ENCODE results near the gene CDC42SE2.
"Not testable (repeated sequence)": the region's sequence is repeated elsewhere in the genome, so short reads cannot be mapped to it uniquely, and the experiment has no call there.

CDC42SE2 gene

DNA sequence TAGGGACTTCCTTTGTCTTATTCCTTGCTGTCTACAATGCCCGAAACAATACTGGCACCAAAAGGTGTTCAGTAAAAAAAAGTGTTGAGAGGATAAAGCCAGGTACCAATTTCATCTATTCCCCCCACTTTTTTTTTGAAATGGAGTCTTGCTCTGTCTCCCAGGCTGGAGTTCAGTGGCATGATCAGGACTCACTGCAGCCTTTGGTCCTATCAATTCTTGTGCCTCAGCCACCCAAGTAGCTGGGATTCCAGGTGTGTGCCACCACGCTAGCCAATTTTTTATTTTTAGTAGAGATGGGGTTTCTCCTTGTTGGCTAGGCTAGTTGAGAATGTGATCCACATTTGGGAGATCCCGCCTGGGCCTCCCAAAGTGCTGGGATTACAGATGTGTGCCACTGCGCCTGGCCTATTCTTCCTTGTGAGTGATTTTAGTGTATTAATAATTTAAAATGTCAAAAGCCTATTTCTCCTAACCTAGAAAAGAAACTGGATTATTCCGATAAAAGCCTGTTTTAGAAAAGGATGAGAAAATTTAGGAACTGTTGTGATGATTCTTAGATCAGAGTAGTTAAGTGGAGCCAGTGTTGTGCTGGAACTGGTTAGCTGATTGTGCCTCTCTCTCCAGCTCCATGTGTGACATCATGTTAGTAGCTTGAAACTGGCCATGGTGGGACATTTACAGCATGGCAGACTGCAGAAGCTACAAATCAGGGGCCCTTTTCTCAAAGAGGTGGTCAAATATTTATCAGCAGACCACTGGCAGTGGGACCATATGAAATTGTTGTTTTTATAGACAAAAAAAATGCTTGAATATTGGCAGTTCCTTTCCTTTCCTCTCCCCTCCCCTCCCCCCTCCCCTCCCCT, 14.3 kb downstream of the CDC42SE2 start:
- no peak for DNase-seq (ENCODE audit: low spot score)

DNA sequence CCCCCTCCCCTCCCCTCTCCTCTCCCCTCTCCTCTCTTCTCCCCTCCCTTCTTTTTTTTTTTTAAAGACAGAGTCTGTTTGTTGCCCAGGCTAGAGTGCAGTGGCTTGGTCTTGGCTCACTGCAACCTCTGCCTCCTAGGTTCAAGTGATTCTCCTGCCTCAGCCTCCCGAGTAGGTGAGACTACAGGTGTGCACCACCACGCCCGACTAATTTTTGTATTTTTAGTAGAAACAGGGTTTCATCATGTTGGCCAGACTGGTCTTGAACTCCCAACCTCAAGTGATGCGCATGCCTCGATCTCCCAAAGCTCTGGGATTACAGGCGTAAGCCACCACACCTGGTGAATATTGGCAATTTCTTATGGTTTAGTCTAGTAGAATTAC, 14.9 kb downstream of the CDC42SE2 start:
- not testable (repeated sequence) for DNase-seq (ENCODE audit: low spot score)

DNA sequence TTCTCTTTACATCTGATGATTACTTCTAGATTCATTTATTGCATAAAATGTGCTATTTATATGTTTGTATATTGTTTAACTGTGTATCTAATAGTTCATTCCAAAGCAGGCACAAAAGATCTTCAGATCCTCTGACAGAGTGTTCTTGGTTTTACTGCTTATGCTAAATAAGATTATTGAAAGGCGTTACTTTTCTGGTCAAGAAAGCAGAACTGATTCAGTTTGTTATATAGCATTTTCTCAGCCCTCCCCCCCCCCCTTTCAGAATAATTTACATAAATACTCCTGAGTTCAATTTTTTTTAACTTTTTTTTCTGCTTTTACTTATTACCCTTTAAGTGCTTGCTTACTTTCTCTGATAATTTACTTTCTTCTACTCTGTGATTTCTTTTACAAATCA, 15.4 kb downstream of the CDC42SE2 start:
- no peak for DNase-seq (ENCODE audit: low spot score)

DNA sequence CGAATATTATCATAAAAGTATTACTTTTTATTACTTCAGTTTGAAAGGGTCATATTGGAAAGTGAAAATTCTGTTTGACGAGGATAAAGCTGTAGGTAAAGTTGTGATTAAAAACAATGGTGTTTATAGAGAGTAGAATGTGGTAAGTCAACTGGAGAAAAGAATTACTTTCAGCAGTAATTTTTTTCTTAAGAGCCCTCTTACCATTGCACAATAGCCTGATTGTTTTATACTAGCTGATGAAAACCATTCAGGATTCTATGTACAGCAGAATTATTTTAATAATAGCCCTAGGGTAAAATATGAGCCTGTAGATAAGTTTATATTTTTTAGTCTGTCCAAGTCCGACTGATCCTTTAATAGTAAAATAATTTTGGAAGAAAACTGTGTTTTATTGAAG, 16.6 kb downstream of the CDC42SE2 start:
- DNase-seq (ENCODE audit: low spot score): no peak

DNA sequence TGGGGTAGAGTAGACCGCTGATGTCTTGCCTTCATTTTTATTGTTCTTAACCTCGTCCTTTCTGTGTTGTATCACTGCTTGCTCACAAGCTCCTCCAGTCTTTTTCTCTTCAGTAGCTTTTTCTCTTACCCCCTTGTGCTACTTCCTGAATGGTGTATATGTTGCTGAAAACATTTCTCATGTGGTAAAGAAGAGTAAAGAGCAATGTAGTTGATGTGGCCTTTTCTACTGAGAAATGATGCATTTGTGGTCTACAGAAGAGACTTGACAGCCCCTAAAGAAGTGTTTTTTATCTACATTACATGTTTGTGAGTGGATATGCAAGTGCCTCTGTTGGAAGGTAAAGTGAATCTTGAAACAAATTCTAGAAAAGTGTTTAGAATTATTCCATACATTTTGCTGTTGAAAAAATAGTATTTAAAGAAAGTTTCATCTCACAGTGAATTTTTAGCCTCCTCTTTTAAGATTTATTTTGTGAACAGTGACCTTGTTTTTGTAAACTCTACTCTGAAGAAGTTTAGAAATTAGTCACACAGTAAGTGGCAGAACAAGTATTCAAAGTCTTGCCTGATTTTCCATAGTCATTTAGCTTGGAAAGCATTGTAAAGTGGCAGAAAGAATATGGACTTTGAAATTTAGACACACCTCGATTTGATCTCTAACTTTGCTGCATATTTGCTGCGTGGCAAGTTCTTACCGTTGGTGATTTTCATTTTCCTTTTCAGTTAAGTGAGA, 17.4 kb downstream of the CDC42SE2 start:
- no peak for DNase-seq (ENCODE audit: low spot score)

DNA sequence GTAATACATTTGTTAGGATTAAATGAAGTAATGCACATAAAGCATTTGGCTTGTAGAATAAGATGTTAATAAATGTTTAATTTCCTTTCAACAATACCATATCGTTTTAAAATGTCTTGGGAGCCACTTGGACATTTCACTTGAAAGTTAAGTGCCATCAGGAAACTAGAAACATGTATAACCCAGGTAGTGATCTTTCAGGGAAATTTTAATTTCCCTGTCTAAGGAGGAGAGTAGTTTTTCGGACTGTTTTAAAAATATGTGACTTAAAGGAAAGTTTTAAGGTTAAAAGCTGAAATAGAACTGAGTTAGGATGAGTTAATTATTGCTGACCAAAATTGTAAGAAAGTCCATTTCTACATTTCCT, 18.0 kb downstream of the CDC42SE2 start:
- no peak for DNase-seq (ENCODE audit: low spot score)

DNA sequence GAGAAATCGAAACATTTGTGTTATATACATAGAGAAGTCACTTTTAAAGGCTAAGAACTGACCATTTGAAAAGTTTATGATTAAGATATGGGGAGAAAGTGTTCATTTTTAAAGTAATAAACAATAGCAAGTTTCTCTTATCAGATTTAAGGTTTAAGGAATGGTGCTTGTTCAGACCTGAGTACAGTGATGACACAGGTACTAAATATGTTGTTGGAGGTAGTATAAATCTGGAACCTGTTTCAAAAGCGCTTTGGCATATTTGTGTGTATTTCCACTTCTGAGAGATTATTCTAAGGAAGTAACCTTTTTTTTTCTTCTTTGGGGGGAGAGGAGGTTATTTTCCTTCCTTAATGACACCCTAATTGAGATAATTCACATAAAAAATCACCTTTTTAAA, 18.4 kb downstream of the CDC42SE2 start:
- DNase-seq (ENCODE audit: low spot score): no peak

DNA sequence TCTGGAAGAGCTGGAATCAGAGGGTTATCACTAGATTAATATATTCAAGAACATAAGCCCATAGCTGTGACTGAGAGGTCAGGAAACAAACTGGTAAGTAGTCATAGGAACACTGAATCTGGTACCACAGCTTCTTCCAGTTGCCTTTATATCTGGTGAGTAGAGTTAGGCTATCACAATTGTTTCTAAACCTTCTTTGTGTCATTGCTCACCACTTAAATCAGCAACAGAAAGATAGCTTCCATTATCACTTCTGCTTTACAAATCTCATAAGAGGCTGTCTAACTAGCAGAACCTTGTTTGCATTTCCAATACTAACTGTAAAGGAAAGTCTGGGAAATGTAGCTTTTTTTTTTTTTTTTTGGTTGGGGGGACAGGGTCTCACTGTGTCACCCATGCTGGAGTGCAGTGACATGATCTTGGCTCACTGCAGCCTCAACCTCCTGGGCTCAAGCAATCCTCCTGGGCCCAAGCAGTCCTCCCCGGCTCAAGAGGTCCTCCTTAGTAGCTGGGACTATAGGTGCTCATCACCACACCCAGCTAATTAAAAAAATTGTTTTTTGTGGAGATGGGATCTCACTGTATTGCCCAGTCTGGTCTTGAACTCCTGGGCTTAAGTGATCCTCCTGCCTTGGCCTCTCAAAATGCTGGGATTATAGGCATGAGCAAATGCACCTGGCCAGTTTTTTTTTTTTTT, 22.0 kb downstream of the CDC42SE2 start:
- DNase-seq (ENCODE audit: low spot score): no peak

DNA sequence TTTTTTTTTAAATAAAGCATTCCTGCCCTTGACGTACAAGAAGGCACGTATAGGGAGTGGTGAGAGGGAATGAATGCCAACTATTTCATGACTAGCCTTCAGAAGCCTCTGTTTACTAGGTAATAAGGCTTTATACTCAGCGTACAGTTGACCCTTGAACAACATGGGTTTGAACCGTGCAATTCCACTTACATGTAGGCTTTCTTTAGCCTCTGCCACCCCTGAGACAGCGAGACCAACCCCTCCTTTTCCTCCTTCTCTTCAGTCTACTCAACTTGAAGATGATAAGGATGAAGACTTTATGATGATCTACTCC, 22.5 kb downstream of the CDC42SE2 start:
- no peak for DNase-seq (ENCODE audit: low spot score)

DNA sequence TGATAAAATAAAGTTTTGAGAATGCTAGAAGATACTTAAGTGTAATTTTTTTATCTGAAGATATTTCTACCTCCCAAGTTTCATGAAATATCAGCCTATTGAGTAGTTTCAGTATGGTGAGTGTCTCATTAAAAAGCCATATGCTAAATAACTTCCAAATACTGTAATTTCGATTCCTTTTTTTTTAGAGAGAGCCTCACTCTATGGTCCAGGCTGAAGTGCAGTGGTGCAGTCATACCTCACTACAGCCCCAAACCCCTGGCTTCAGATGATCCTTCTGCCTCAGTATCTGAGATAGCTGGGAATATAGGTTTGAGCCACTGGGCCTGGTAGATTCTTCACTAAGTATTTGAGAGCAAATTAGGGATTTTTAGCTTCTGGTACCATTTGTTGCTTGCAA, 24.5 kb downstream of the CDC42SE2 start:
- no peak for DNase-seq (ENCODE audit: low spot score)

DNA sequence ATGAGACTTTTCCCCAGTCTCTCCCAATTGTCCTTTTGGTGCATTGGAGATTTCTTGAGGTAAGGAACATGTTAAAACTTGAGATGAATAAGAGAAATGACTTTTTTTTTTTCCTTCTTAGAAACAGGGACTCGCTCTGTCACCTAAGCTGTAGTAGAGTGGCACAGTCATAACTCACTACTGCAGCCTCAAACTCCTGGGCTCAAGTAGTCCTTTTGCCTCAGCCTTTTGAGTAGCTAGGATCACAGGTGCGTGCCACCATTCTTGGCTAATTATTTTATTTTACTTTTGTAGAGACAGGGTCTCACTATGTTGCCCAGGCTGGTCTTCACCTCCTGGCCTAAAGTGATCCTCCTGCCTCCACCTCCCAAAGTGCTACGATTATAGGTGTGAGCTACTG, 25.9 kb downstream of the CDC42SE2 start:
- no peak for DNase-seq (ENCODE audit: low spot score)

DNA sequence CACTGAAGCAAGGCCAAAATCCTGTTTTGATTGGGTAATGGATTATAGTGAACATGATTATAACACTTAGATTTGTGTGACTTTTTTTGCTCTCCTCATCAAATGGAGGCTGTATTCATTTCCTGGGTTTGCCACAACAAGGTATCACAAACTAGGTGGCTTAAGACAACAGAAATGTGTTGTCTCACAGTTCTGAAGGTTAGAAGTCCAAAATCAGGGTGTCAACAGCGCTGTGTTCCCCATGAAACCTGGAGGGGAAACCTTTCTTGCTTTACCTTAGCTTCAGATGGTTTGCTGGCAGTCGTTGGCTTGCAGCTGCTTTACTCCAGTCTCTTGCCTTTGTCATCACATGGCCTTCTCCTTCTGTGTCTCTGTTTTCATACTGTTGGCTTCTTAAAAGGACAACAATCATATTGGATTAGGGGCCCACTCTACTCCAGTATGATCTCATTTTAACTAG, 32.4 kb downstream of the CDC42SE2 start:
- DNase-seq (ENCODE audit: low spot score): no peak

DNA sequence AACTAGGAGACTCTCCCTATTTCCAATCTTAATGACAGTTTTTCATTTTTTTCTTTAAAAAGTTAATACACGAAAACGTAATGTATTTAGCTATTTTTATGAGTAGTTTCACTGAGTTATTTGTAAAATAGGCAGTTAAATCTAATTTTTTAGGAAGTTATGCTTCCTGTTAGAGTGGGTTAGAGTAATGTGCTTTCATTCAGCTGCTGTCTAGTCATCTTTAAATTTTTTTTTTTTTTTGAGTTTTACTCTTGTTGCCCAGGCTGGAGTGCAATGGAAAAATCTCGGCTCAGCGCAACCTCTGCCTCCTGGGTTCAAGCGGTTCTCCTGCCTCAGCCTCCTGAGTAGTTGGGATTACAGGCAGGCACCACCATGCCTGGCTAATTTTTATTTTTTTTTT, 34.0 kb downstream of the CDC42SE2 start:
- no peak for DNase-seq (ENCODE audit: low spot score)

DNA sequence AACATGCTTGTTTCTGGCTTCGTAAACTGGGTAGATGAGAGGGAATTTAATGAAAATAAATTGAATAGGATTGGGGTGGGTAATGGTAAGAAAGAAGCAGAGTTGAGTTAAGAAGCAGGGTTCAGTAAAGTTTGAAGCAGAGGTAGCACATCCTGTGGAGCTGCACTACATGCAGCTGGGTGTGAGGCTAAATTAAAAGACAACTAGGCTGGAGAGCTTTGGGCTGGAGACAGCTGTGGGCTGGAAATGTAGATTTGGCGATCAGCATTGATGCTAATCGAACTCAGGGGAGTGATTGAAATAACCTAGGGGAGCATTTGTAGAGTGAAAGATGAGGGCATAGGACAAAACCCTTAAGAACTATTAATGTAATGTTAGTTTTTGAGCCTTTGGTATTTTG, 35.6 kb downstream of the CDC42SE2 start:
- no peak for DNase-seq (ENCODE audit: low spot score)

DNA sequence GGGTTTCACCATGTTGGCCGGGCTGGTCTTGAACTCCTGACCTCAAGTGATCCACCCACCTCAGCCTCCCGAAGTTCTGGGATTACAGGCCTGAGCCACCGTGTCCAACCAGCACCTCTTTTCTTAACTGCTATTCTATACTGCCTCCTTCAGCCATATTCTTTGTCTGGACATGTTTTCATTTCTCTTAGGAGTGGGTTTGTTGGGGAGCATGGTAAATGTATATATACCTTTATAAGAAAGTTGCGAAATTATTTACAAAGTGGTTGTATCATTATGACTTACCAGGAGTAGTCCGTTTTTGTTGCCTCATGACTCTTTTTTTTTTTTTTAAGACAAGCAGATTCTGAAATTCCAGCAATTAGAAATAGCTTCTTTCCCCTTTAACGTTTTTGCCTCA, 38.7 kb downstream of the CDC42SE2 start:
- DNase-seq (ENCODE audit: low spot score): no peak

DNA sequence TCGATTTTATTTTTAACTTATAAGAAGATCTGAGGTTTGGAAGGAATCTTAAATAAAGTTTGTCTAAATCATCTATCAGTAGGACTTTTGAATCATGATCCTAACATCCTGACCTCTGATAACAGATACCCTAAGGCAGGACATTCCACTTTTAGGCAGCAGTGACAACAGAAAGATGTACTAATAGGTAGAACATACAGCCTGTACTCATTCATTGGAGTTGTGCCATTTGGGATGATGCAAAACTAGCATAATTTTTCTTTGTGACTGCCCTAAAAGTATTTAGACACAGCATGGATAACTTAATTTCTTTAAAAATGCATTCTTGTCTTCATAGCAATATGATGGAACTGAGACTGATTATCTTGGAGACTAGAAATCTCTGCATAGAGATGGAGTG, 39.7 kb downstream of the CDC42SE2 start:
- peak; percentile 32 for DNase-seq (ENCODE audit: low spot score)

DNA sequence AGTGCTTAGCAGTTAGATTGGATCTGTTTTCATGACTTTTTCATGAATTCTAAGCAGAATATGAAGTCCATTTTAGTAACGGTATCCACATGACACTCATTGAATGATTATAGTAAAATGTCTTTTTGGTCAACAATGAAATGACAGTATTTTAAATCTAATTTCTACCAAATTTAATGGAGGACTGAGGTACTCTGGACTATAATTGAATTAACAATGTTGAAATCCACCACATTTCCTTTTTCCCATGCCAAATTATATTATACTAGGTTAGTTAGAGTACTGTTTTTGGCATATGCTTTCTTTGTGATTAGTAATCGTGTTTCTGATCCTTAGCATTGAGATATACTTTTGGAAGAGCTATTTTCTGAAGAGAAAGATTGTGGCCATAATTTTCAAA, 40.6 kb downstream of the CDC42SE2 start:
- DNase-seq (ENCODE audit: low spot score): no peak

DNA sequence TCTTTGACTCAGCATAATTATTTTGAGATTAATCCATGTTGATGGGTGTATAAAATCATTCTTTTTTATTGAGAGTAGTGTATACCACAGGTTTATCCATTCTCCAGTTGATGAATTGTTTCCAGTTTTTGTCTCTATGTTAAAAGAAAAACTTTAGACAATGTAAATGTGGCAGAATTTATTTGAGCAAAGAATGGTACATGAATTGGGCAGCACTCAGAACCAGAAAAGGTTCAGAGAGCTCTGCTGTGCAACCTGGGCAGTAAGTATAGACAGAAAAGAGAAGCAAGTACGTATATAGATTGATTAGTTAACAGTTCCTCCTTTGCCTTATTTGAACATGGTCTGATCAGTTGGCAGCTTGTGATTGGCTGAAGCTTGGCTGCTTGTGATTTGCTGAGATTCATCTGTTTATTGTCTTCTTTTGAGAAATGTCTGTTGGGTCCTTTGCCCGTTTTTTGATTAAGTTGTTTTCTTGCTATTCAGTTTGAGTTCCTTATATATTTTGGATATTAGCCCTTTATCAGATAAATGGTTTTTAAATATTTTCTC, 41.4 kb downstream of the CDC42SE2 start:
- DNase-seq (ENCODE audit: low spot score): no peak

DNA sequence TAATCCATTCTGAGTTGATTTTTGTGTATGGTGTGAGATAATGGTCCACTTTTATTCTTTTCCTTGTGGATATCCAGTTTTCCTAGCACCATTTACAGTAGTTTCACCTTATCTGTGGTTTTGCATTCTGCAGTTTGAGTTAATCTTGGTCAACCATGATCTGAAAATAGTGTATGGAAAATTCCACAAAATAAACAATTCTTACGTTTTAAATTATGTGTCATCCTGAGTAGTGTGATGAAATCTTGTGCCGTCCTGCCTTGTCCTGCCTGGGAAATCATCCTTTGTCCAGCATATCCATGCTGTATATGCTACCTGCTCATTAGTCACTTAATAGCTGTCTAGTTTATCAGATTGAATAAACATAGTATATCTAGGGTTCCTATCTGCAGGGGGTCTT, 42.1 kb downstream of the CDC42SE2 start:
- no peak for DNase-seq (ENCODE audit: low spot score)

DNA sequence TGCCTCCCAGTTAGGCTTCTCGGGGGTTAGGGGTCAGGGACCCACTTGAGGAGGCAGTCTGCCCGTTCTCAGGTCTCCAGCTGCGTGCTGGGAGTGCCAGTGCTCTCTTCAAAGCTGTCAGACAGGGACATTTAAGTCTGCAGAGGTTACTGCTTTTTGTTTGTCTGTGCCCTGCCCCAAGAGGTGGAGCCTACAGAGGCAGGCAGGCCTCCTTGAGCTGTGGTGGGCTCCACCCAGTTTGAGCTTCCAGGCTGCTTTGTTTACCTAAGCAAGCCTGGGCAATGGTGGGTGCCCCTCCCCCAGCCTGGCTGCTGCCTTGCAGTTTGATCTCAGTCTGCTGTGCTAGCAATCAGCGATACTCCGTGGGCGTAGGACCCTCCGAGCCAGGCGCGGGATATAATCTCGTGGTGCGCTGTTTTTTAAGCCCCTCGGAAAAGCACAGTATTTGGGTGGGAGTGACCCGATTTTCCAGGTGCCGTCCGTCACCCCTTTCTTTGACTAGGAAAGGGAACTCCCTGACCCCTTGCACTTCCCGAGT, 48.5 kb downstream of the CDC42SE2 start:
- DNase-seq (ENCODE audit: low spot score): not testable (repeated sequence)

DNA sequence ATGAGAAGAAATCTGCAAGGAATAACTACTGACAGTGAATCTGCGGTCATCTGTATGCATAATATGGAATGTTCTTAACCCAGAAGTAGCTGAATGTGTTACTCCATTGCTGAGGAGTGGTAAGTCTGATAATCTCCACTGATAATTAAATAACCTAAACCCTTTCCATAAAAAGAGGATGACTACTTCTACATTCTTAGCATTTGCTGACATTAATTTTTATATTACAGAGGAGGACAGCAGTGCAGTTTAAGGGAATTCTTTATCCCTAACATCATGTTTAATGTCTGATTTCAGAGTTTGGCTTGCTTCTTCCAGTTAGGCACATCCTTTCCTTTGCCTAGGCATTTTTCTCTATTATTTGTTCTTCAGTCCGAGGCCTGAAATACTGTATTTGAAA, 52.2 kb downstream of the CDC42SE2 start:
- DNase-seq (ENCODE audit: low spot score): no peak

DNA sequence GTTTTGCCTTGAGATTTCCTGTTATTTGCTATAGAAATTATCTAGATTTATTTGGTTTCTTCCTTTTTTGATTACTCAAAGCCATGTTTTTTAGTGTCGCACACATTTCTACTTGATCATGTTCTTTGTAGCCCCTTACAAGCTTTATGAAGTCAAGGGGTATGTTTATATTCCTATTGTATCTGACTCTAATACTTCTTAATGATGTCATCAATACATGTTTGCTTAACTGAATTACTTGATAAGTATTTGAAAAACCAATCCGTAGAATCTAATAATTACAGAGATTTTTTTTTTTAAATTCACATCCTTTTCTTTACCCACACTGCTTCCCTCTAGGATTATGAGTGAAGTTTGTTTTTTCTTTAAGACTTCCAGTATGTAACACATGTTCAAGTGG, 53.0 kb downstream of the CDC42SE2 start:
- DNase-seq (ENCODE audit: low spot score): no peak

DNA sequence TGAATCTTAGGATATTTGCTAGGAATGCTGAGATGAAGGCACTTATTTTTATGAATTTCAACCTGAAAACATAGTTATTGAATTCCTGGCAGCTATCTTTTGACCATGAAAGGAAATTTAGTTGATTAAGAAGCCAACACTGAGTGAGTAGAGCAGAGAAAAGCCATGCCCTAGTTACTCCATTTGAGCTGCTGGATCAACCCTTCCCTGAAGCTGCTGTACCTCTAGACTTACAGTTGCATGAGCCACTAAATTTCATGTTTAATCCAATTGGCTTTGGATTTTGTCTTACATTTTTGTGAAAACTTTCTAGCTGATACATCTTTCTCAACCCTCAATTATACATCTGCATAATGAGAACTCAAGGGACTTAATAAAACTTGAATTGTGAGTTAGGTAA, 54.6 kb downstream of the CDC42SE2 start:
- no peak for DNase-seq (ENCODE audit: low spot score)

Data from AG08395 (cell line).